Measurements from ENCODE around the gene FOXN3. TPM values are rescaled to one million over a fixed set of nuclear protein-coding genes. Genes with fewer than 3 reads are reported as not detected.

FOXN3 gene
- total RNA-seq, 1 experiment from 2014 or later: 8.8 TPM

- POLR2A ChIA-PET: no interaction called here
- no peaks in the 10 kb centered on the region for H3K27me3 ChIP-seq (ENCODE audit: control insufficient read depth, insufficient read depth, low read length)
- no TSS peak for BruUV-seq (replicated peaks)
- no peaks in the 10 kb centered on the region for H3K9me3 ChIP-seq (ENCODE audit: control insufficient read depth, insufficient read depth, low read depth, low read length)
- DNase-seq (ENCODE audit: low read depth, low spot score): no peak
- no peaks in the 10 kb centered on the region for H3K4me1 ChIP-seq (ENCODE audit: control insufficient read depth, insufficient read depth, low read length)
- in situ Hi-C loops (cut with HindIII; ENCODE audit: low pct_unique_long_range_greater_than_20kb, low sequenced_read_pairs): no loop called here
- H3K4me3 ChIP-seq (ENCODE audit: low read depth in 2 of 2, low read length in 2 of 2): no peak overlapping the region
- H3K36me3 ChIP-seq (ENCODE audit: control insufficient read depth, insufficient read depth, low read length): no peaks in the 10 kb centered on the region
- intact Hi-C loops (cut with micrococcal nuclease; ENCODE audit: unreplicated experiment): no loop called here
- CTCF ChIA-PET: no interaction called here
- no peak for ATAC-seq
- H3K27ac ChIP-seq (ENCODE audit: low read length): no peak overlapping the region
- TF ChIP-seq TCF7L2 (IDR thresholded peaks at IDR 0.05; ENCODE audit: low read depth, low read length) (no peak), POLR2AphosphoS5 (IDR thresholded peaks at IDR 0.05; ENCODE audit: low read depth, low read length) (no peak), SIN3A (IDR thresholded peaks at IDR 0.05; ENCODE audit: borderline replicate concordance, insufficient read depth, low read depth, low read length) (no peak), REST (IDR thresholded peaks at IDR 0.05; ENCODE audit: insufficient read depth in 1 of 2, low read depth in 2 of 2, low read length in 1 of 2) (no peak), CTCF (IDR thresholded peaks at IDR 0.05) (no peak)
Measured at GRCh38 chr14:89299587-89299986, 117.4 kb downstream of the FOXN3 start.

DNA sequence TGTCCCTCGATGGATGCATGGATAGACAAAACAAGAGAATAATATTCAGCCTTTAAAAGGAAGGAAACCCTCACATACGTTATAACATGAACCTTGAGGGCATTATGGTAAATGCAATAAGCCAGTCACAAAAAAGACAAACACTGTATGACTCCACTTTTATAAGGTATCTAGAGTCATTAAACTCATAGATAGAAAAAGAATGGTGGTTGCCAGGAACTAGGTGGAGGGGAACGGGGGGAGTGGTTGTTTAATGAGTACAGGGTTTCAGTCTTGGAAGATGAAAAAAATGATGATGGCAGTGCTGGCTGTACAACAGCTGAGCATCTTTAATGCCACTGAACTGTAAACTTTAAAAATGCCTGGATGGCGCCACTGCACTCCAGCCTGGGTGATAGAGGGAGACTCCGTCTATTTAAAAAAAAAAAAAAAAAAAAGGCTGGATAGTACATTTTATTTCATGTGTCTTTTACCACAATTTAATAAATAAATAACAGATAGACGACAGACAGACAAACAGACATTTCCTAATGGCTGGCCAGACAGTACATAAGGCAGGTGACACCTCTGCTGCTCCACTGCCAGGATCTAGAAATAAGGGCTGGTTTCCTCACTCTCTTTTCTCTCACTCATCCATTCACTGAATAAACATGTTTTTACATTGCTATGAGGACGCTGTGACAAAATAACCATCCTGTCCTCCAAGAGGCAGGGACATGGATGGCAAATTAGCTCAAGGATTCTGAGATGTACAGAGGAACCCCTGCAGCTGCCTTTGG lies 118.8 kb downstream of the FOXN3 start:
- BruUV-seq (replicated peaks): no TSS peak
- ChIA-PET CTCF (no interaction called here), POLR2A (no interaction called here)
- DNase-seq (ENCODE audit: low read depth, low spot score) (no peak), ATAC-seq (no peak)
- no peak for TF ChIP-seq POLR2AphosphoS5 (IDR thresholded peaks at IDR 0.05; ENCODE audit: low read depth, low read length)
- no peak for TF ChIP-seq CTCF (IDR thresholded peaks at IDR 0.05)
- no peak for TF ChIP-seq REST (IDR thresholded peaks at IDR 0.05; ENCODE audit: insufficient read depth in 1 of 2, low read depth in 2 of 2, low read length in 1 of 2)
- no peak for TF ChIP-seq TCF7L2 (IDR thresholded peaks at IDR 0.05; ENCODE audit: low read depth, low read length)
- no peak for TF ChIP-seq SIN3A (IDR thresholded peaks at IDR 0.05; ENCODE audit: borderline replicate concordance, insufficient read depth, low read depth, low read length)
- Histone ChIP-seq H3K36me3 (ENCODE audit: control insufficient read depth, insufficient read depth, low read length) (no peaks in the 10 kb centered on the region), H3K4me3 (ENCODE audit: low read depth in 2 of 2, low read length in 2 of 2) (no peak overlapping the region), H3K27me3 (ENCODE audit: control insufficient read depth, insufficient read depth, low read length) (no peaks in the 10 kb centered on the region), H3K9me3 (ENCODE audit: control insufficient read depth, insufficient read depth, low read depth, low read length) (no peaks in the 10 kb centered on the region), H3K4me1 (ENCODE audit: control insufficient read depth, insufficient read depth, low read length) (no peaks in the 10 kb centered on the region), H3K27ac (ENCODE audit: low read length) (no peak overlapping the region)
- intact Hi-C loops (cut with micrococcal nuclease; ENCODE audit: unreplicated experiment): no loop called here
- in situ Hi-C loops (cut with HindIII; ENCODE audit: low pct_unique_long_range_greater_than_20kb, low sequenced_read_pairs): no loop called here
